Panc1 (cell line): Measurements from ENCODE around the gene CIBAR2. TPM values are rescaled to one million over a fixed set of nuclear protein-coding genes. Genes with fewer than 3 reads are reported as not detected.

Experiments used
- ATAC-seq: fragments of 200-7000 bp; cut with Tn5 transposase; 2 replicates; pipeline ENCODE4 v1.9.1; 2020; ENCODE audit warnings: mild to moderate bottlenecking, moderate library complexity
- BruUV-seq: library from RNA; stranded (reverse); fragments of 400-500 nt; replicated peaks from 2 replicates; lab custom pipeline; 2021; lab: Mats Ljungman, UMichigan
- CTCF ChIA-PET: fragments of 300-600 bp; sonication (Branson Sonifier 250); formaldehyde crosslinking; loops from one replicate; lab custom pipeline; 2022; ENCODE audit warnings: antibody characterized with exemption; lab: Charles Lee
- POLR2A ChIA-PET: fragments of 300-600 bp; sonication (Branson Sonifier 250); formaldehyde crosslinking; loops from one replicate; lab custom pipeline; 2022; ENCODE audit warnings: antibody characterized with exemption; lab: Charles Lee
- DNase-seq: peaks from one replicate; pipeline ENCODE4 v3.0.0-alpha.2; 2010; ENCODE audit warnings: low read depth, low spot score
- H3K27ac ChIP-seq: 2 replicates; pipeline ENCODE4 v1.5.1; 2011; ENCODE audit warnings: mild to moderate bottlenecking, low read length, inconsistent platforms
- H3K27me3 ChIP-seq: fragments of 200-500 bp; sonication (Bioruptor generic); 2 replicates; pipeline ENCODE4 v1.6.0; 2014; ENCODE audit warnings: low read length, inconsistent platforms; ENCODE audit not compliant: control insufficient read depth, insufficient read depth
- H3K36me3 ChIP-seq: fragments of 200-500 bp; sonication (Bioruptor generic); 2 replicates; pipeline ENCODE4 v1.5.1; 2014; ENCODE audit warnings: inconsistent platforms, mild to moderate bottlenecking, low read length, moderate library complexity; ENCODE audit not compliant: control insufficient read depth, insufficient read depth
- H3K4me1 ChIP-seq: 2 replicates; pipeline ENCODE4 v1.5.1; 2011; ENCODE audit warnings: inconsistent platforms, mild to moderate bottlenecking, low read length, moderate library complexity; ENCODE audit not compliant: control insufficient read depth, insufficient read depth
- H3K4me3 ChIP-seq, 2 experiments: 2 replicates each; pipeline ENCODE4 v1.5.1; 2011 to 2012; ENCODE audit warnings: low read depth in 2 of 2, low read length in 2 of 2, mild to moderate bottlenecking in 2 of 2, inconsistent platforms in 1 of 2, moderate library complexity in 1 of 2
- H3K9me3 ChIP-seq: fragments of 200-500 bp; sonication (Bioruptor generic); 2 replicates; pipeline ENCODE4 v1.5.1; 2014; ENCODE audit warnings: low read depth, mild to moderate bottlenecking, inconsistent platforms, low read length, moderate library complexity; ENCODE audit not compliant: control insufficient read depth, insufficient read depth
- POLR2AphosphoS5 ChIP-seq: IDR thresholded peaks from 2 replicates; pipeline ENCODE4 v1.6.1; 2012; ENCODE audit warnings: mild to moderate bottlenecking, low read depth, low read length, moderate library complexity
- REST ChIP-seq, 2 experiments: IDR thresholded peaks; 2 replicates each; pipeline ENCODE4 v1.6.1; 2011 to 2012; ENCODE audit warnings: low read depth in 2 of 2, control low read depth in 1 of 2, low read length in 1 of 2, mild to moderate bottlenecking in 1 of 2, moderate library complexity in 1 of 2; ENCODE audit not compliant: insufficient read depth in 1 of 2
- SIN3A ChIP-seq: IDR thresholded peaks from 2 replicates; pipeline ENCODE4 v1.6.1; 2012; ENCODE audit warnings: low read depth, mild to moderate bottlenecking, low read length, moderate library complexity, borderline replicate concordance; ENCODE audit not compliant: insufficient read depth
- TCF7L2 ChIP-seq: IDR thresholded peaks from 2 replicates; pipeline ENCODE4 v1.6.1; 2011; ENCODE audit warnings: mild to moderate bottlenecking, low read depth, low read length, inconsistent platforms
- in situ Hi-C: cut with HindIII; loops from 2 replicates; pipeline ENCODE4 v1.10.0; 2016; ENCODE audit warnings: low sequenced_read_pairs, low pct_unique_long_range_greater_than_20kb
- intact Hi-C: fragments of 100-400 bp; cut with micrococcal nuclease; formaldehyde crosslinking; loops from one replicate; pipeline ENCODE4 v1.10.0; 2022; ENCODE audit not compliant: unreplicated experiment
- total RNA-seq: library from RNA; stranded (reverse); gene quantifications from one replicate; pipeline ENCODE4 v1.2.1, GENCODE V29; 2021; ENCODE audit not compliant: unreplicated experiment
- TF ChIP-seq, protein P1 (sequence below): fragments of 450-650 bp; IDR thresholded peaks from 2 replicates; pipeline ENCODE4 v1.5.1; 2017; ENCODE audit warnings: mild to moderate bottlenecking

CIBAR2 gene
- total RNA-seq, 1 experiment from 2014 or later = not detected

DNA sequence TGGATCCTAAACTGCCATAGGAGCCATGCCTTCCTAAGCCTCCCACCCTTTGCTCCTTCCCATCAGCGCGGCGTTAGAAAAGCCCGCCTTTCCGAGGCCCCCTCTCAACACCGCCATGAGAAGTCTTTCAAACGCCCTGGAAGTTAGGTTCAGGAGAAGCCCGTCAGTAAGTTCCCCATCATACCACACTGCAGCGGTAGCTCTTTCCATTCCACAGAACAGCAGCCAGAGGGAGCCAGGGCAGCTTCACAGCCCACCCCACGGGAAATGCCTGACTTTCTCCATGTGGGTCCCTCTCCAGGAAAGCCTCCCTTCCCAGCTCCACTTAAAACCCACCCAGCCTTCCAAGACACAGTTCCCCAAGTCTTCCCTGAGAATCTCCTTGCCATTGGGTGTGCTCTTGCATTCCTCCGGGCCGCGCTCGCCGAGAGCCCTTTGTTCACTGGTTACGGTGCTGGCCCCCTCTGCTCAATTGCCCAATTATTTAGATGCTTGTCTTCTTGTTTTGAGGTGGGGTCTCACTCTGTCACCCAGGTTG lies 56.0 kb downstream of the CIBAR2 start:
- intact Hi-C loops = no loop called here

DNA sequence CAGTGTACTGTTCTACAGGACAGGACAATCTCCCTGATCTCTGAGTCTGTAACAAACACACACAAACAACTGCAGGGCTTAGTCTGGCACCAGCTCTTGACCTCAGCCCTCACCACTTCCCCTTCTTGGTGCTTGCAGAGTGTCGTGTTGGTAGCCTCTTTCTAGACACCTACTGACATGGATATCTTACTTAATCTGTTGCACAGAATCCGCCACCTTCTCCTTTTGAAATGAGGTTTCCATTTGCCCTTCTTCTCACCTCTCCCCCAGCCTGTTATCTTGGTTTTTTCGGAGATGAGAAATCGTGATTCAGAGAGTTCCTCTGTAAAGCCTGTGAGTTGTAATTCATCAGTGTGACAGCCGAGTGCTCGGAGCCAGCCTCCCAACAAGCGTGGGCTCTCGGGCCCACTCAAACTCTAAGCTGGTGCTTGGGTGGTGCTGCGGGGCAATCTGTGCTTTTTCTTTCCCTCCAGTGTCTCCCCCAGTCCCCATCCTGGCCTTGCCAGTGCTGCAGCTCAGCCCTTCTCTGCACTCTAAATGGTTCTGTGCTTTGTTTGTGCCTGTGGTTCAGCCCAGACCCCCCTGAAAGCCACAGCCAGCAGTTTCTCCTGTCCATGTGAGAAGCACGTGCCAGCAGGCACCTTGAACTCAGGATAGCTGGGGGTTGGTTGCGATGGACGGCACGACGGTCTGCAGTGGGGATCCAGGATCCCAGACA lies 56.6 kb downstream of the CIBAR2 start:
- in situ Hi-C loops (no loop called here), intact Hi-C loops (no loop called here)
- DNase-seq (no peak), ATAC-seq (peak; percentile 81)
- H3K4me3 ChIP-seq = peak overlapping the region; percentile 9 to 34; a peak in 3 of 4 replicates
- no peaks in the 10 kb centered on the region for H3K36me3 ChIP-seq
- no peak for TF ChIP-seq POLR2AphosphoS5
- TF ChIP-seq REST (IDR thresholded peaks at IDR 0.05; ENCODE audit: insufficient read depth in 1 of 2, low read depth in 2 of 2, low read length in 1 of 2) = no peak
- TF ChIP-seq TCF7L2 = no peak
- TF ChIP-seq SIN3A = no peak
- TF ChIP-seq, protein P1, sequence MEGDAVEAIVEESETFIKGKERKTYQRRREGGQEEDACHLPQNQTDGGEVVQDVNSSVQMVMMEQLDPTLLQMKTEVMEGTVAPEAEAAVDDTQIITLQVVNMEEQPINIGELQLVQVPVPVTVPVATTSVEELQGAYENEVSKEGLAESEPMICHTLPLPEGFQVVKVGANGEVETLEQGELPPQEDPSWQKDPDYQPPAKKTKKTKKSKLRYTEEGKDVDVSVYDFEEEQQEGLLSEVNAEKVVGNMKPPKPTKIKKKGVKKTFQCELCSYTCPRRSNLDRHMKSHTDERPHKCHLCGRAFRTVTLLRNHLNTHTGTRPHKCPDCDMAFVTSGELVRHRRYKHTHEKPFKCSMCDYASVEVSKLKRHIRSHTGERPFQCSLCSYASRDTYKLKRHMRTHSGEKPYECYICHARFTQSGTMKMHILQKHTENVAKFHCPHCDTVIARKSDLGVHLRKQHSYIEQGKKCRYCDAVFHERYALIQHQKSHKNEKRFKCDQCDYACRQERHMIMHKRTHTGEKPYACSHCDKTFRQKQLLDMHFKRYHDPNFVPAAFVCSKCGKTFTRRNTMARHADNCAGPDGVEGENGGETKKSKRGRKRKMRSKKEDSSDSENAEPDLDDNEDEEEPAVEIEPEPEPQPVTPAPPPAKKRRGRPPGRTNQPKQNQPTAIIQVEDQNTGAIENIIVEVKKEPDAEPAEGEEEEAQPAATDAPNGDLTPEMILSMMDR = no peak
- ChIA-PET POLR2A (no interaction called here), CTCF (interaction anchor here (0.8 to 1.6 kb wide), 4 partner anchors 8 to 175 kb away, joined by 3 to 5 read pairs (median 4); no protein-coding TSS in a partner anchor)
- peaks cover 9% of the 10 kb centered on the region for H3K4me1 ChIP-seq
- no peaks in the 10 kb centered on the region for H3K9me3 ChIP-seq
- H3K27me3 ChIP-seq = no peaks in the 10 kb centered on the region
- BruUV-seq = no TSS peak
- peak overlapping the region; percentile 41 for H3K27ac ChIP-seq

More for the DNA sequence above, 56.0 kb downstream of the CIBAR2 start:
- Histone ChIP-seq H3K4me1 (peaks cover 9% of the 10 kb centered on the region), H3K27ac (no peak overlapping the region), H3K9me3 (no peaks in the 10 kb centered on the region), H3K36me3 (no peaks in the 10 kb centered on the region), H3K4me3 (no peak overlapping the region), H3K27me3 (no peaks in the 10 kb centered on the region)
- in situ Hi-C loops = no loop called here
- no peak for TF ChIP-seq TCF7L2
- TF ChIP-seq POLR2AphosphoS5 = no peak
- no peak for TF ChIP-seq SIN3A
- TF ChIP-seq REST (IDR thresholded peaks at IDR 0.05; ENCODE audit: insufficient read depth in 1 of 2, low read depth in 2 of 2, low read length in 1 of 2) = no peak
- TF ChIP-seq, protein P1 = no peak
- no TSS peak for BruUV-seq
- CTCF ChIA-PET = interaction anchor here (0.8 to 1.6 kb wide), 4 partner anchors 9 to 176 kb away, joined by 3 to 5 read pairs (median 4); no protein-coding TSS in a partner anchor
- ATAC-seq (peak; percentile 75), DNase-seq (no peak)
- POLR2A ChIA-PET = no interaction called here
